ENCODE measurements around the gene SLC25A4.
A peak's percentile ranks its signal among the peaks of the same experiment; 100 is the strongest.

Gene SLC25A4

DNA sequence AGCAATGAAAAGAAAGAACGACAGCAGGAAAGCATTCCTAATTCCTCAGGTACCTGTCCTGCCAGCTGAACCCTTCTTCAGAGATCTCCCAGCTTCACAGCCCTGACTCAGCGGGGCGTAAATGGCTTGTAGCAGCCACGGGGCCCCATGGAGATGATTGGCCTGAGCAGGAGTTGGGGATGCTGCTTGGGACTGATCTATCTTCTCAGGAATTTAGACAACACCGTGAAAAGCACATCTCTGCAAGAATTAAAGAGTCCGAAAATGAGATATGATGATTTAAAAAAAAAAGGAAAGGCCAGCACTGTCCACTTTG lies 22.5 kb upstream of the SLC25A4 start:
- no peak for DNase-seq (ENCODE audit: low spot score)

DNA sequence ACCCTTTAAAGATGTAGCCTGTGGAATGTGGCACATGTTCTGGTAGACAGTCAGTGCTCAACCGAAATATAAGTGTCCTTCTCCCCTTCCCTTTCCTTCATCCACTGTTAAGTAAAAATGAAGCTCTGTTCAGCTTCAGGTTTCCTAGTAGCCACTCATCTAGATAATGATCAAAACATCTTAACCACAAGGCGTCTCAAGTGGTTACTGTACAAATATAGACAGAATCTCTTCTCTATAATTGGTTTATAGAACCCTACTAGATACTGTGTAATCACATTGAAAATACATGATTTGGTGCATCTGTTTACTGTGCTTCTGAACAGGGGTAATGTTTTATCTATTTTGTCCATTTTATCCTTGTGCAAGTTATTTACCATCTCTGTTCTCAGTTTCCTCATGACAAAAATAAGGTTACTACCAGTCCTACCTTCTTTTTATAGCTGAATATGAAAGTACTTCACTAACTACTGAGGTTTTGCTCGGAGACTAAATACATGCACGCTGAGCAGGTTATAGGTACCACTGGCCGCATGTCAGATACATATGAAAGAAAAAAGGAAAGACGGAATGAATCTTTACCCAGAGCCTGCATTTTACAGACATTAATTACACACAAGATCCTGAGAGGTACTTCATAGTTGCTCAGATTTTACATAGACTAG lies 20.3 kb upstream of the SLC25A4 start:
- no peak for DNase-seq (ENCODE audit: low spot score)

DNA sequence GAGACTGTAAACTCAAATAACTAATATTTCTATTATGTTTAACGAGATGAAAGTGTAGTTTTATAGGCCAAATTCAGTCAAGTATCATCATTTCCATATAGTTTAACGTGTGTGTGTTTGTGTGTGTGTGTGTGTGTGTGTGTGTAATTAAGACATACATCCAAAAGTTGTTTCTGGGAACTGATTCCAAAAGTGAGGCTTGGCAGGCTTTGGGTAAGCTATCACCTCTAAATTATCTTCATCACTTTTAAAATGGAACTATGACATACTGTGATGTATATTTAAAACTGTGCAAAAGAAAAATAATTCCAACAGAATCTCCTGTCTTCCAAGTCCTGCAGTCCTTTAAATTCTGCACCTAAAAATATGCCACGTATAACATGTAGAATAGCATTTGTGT lies 19.1 kb upstream of the SLC25A4 start:
- no peak for DNase-seq (ENCODE audit: low spot score)

DNA sequence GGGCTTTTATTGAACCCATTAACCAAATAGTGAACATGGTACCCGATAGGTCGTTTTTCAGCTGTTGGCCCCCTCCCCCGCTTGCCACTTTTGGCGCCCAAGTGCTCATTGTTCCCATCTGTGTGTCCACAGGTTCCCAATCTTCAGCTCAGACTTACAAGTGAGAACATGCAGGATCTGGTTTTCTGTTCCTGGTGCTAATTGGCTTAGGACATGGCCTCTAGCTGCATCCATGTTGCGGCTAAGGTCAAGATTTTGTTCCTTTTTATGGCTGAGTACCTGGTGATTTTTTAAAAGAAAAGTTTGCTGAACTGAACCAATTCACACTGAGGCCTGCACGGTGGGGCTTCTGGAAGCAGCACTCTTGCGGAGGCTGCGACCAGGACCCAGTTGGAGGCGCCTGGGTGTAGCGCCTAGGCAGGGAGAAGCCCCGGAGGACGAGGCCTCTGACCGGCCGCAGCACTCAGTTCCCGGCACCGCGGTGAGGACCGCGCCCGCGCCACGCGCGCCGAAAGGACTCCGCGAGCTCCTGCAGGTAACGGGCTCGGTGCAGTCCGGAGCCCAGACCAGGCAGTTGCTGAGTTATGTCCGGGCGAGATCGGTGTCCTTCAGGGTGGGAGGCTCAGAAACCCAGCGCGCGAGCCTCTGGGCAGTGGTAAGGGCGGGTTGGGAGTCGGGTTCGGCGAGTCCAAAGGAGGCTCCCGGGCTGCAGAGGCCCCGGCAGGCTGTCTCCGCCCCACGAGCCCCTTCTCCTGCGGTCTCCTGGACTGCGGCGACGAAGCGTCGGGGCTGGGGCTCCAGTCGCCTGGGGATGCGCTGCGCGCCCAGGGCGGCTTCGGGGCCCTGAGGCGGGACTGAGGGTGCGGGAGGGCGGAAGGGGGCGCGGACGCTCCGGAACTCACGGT lies 15.8 kb upstream of the SLC25A4 start:
- no peak for DNase-seq (ENCODE audit: low spot score)

DNA sequence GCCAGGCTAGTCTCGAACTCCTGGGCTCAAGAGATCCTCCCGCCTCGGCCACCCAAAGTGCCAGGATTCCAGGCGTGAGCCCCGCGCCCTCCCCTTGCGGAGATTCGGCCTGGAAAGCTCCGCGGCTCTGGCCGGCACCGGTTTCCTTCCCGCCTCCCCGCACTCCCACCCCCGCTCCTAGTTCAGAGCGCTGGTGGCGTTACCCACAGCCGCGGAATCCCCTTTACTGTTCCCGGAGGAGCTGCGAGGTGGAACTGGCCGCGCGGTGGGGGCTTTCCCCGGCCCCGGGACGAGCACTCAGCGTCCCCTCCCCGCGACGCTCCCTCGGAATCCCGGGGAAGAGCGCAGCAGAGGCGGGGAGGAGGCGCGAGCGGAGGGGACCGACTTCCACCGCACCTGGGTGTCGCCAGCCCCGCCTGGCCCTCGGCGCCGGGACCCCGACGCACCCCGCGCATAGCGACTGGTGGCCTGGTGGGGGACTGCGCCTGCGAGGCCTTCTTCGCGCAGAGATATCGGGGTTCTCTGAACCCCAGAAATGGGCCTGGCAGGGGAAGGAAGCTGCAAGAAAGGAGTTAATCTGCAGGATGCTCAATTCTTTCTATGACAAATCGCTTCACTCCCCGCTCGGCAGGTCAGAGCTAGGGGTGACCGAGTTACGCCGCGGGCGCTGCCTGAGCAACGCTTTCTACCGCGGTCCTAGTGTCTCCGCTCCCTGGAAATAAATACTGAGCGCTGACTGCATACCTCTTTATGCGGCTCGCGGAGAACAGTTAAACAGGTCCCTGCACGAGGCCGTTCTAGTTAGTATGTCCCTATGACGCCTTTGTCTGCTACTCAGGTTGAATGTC lies 14.6 kb upstream of the SLC25A4 start:
- no peak for DNase-seq (ENCODE audit: low spot score)

DNA sequence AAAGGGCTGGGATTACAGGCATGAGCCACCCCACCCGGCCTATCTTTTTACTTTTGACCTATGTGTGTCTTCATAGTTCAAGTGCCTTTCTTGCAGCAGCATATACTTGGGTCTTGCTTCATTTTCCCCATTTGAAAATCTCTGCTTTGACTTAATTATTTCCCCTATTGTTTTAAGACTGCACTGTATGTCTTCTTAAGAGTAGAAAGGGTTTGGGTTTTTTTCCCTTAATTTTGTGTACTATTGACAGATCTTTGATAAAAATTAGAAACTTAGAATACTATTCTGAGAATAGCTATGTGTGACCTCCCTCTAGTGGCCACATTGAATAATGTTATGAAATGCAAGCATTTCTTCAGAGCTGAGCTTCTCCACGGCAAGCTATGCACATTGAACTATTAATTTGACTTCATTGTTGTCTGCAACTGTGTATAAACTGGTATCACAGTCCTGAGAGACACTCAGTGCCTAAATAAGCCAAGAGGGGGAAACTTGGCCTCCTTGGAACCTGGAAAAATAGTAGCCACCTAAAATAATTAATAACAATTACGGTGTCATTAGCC lies 8.7 kb upstream of the SLC25A4 start:
- DNase-seq (ENCODE audit: low spot score): peak; percentile 50

DNA sequence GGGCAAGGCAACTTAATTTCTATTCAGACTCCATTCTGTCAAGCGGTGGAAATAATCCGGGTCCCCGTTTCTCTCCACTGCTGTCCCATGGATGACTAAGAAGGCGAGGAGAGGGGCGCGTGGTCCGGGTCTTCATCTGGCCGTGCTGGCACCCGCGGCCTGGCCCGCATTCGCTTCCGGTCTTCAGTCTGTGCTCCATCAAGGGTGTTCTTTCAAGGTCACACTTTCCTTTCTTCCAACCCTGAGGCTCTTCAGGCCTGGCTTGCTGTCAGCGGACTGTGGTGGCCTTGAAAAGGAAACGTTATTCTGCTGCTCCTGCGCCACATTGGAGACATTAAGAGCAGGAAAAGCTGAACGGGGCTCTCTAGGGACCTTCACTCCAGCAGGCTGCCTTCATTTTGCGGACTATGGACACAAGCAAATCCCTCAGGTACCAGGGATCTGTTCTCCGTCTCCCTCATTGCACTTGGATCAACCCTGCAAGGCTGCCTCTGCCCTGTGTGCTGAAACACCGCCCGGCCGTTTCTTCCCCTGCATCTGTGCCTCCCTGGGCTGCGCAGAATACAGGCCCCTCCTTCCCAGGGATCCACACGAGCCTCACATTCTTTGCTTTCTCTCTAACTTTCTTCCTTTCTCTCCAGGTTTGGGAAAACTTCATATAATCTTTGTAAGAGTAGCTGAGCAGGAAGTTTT lies 5.7 kb upstream of the SLC25A4 start:
- no peak for DNase-seq (ENCODE audit: low spot score)

DNA sequence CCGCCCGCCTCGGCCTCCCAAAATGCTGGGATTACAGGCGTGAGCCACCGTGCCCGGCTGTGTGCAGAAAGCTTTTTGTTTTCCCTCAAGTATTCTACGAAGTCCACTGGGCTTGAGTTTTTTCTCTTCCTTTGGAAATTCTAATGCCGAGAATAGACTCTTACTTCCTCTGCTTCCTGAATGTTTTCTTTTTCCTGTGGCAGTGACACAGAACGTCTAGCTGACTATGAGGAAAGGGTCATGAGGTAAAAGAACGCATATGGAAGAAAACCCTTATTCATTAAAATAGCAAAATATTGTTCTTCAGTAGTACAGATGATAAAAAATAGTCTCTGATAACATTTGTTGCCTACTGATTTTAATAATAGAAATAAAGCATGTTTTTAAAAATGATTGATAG lies 4.9 kb upstream of the SLC25A4 start:
- no peak for DNase-seq (ENCODE audit: low spot score)

DNA sequence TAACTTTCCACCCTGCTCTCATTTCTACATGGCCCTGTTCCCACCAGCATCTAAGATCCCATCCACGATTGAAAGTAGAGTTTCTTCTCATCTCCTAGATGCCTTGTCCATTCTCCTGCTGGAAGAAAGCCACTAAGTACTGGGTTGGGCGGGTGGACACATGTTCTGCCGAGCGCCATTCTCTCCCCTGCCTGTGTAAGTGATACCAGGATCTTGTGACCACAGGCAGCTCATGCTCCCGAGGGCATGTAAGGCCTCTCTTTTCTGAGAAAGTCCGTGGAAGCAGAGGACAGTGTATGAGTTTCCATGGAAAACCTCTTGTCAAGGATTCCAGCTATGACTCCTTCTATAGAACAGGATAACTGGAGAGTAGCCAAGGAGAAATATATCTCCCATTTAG lies 3.3 kb upstream of the SLC25A4 start:
- no peak for DNase-seq (ENCODE audit: low spot score)

DNA sequence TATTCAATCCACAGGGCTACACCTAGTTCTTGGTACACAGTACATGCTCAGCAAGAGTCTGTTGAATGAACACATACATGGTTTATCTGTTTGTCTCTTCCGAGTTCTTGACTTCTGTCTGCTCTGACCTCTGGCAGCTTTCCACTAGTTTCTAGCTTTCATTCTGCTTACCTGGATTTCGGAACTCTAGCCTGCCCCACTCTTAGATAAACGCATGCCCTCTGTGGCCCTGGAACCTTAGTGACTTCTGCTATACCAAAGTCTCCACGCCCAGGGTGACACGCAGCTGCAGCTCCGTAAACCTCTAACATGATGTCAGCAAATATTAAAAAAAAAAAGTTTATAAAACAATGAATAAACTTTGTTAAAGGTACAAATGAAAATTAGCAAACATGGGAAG lies 1.3 kb upstream of the SLC25A4 start:
- DNase-seq (ENCODE audit: low spot score): no peak

DNA sequence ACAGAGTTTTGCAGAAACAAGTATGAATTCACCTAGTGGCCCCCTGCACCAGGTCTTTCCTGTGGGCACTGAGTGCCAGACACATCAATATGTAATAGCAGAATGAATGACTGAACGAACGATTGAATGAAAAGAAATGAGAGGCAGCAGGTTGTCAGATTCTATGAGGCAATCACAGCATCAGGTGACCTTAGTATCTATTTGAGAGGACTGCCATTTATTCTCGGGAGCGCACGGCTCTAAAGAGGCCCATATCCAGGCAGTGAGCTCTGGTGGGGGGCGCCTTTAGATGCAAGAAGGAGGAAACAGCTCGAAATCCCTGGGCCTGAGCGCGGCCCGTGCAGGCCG lies 528 bp upstream of the SLC25A4 start:
- DNase-seq (ENCODE audit: low spot score): no peak

DNA sequence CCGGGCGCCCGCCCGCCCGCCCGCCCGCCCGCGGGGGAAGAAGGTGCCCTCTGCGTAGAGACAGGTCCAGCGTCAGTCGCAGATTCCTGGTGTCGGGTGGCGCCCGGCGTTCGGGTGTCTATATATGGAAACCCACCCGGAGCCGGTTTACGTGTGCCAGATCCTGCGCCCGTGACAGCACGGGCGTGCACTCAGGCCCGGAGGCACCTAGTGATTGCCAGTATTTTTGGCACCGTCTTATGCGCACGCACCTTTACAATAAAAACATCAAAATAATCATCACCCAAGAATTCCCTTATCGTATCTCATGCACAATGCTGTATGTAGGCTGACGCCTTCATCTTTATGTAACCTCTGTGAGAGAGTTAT lies 519 bp downstream of the SLC25A4 start:
- no peak for DNase-seq (ENCODE audit: low spot score)

DNA sequence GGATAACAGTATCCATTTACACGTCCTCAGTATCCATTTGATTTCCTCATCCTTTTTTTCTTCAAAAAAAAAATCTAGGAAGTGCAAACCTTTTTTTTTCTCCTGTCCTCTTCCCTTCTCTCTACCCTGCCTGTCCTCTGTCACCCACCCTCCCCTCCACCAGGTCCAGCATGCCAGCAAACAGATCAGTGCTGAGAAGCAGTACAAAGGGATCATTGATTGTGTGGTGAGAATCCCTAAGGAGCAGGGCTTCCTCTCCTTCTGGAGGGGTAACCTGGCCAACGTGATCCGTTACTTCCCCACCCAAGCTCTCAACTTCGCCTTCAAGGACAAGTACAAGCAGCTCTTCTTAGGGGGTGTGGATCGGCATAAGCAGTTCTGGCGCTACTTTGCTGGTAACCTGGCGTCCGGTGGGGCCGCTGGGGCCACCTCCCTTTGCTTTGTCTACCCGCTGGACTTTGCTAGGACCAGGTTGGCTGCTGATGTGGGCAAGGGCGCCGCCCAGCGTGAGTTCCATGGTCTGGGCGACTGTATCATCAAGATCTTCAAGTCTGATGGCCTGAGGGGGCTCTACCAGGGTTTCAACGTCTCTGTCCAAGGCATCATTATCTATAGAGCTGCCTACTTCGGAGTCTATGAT lies 1.7 kb downstream of the SLC25A4 start:
- DNase-seq (ENCODE audit: low spot score): no peak

DNA sequence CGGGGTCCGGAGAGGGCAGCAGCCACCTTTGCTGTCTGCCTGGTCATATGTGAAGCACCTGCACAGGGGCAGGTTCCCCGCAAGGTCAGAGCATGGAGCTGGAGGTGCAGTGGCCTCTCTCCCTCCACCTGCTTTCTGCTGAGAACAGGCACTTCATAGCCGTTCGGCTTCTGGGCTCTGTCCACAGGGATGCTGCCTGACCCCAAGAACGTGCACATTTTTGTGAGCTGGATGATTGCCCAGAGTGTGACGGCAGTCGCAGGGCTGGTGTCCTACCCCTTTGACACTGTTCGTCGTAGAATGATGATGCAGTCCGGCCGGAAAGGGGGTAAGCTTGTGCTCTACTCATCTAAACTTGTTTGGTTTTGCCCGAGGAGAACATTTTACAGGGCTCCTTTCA lies 2.5 kb downstream of the SLC25A4 start:
- DNase-seq (ENCODE audit: low spot score): no peak

DNA sequence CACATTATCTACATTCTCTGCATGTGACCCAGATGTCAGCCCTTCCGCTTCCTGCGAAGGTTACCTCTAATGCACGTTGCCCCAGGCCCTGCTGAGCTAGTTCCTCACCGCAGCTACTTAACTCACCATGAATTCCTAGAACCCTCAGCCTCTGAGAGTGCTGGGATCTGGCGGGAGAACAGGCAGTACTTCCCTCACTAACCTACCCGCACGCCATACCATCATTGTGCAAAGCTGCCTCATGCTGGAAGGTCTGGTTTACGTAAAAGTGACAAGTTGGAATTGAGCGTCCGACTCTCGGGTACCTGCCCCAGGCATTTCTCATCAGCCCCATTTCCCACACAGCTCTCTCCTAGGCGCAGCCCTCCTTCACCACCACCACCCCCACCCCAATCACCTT lies 6.3 kb downstream of the SLC25A4 start:
- no peak for DNase-seq (ENCODE audit: low spot score)

DNA sequence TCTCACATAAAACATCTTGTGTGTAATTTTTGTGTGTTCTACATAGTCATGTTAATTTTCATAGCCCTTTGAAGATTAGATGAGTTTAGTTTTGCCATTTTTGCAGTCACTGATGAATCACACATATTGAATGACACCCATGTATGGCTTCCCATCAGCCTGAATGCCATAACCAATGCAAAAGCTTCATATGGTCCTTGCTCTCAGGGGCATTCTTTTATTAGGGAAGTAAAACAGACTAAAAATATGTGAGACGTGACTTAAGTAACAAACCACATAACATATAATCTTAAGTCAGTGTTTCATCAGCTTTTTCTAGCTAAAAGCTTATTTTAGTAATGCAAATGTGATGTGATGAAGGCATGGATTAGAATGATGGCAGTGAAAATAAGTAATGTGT lies 8.2 kb downstream of the SLC25A4 start:
- DNase-seq (ENCODE audit: low spot score): no peak

DNA sequence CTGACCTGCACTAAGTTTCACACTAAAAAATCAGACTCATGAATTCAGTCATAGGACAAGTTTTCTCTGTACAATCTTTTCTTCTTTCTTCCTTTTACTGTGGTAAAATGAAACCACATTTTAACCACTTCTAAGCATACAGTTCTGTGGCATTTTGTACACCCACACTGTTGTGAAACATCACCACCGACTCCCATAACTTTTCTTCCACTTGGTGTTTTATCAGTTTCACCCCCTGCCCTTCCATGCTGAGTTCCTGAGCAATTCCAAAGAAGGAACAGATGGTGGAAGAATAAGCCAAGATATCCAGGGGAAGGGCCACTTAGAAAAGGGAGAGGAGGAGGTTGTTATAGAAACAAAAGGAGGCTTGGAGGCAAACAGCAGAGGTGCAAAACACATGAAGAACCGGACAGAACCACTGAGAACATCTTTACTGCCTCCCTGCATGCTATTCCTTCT lies 22.6 kb downstream of the SLC25A4 start:
- DNase-seq (ENCODE audit: low spot score): no peak

DNA sequence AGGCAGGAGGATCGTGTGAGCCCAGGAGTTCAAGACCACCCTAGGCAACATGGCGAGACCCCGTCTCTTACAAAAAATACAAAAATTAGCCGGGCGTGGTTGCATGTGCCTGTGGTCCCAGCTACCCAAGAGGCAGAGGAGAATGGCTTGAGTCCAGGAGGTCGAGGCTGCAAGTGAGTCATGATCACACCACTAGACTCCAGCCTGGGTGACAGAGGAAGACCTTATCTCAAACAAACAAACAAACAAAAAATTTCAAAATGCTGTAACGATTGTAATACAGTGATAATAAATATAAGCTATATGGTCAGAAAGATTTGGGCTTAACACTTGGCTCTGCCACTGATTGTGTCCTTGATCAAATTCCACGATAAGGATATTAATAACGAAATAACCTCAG lies 24.2 kb downstream of the SLC25A4 start:
- no peak for DNase-seq (ENCODE audit: low spot score)

DNA sequence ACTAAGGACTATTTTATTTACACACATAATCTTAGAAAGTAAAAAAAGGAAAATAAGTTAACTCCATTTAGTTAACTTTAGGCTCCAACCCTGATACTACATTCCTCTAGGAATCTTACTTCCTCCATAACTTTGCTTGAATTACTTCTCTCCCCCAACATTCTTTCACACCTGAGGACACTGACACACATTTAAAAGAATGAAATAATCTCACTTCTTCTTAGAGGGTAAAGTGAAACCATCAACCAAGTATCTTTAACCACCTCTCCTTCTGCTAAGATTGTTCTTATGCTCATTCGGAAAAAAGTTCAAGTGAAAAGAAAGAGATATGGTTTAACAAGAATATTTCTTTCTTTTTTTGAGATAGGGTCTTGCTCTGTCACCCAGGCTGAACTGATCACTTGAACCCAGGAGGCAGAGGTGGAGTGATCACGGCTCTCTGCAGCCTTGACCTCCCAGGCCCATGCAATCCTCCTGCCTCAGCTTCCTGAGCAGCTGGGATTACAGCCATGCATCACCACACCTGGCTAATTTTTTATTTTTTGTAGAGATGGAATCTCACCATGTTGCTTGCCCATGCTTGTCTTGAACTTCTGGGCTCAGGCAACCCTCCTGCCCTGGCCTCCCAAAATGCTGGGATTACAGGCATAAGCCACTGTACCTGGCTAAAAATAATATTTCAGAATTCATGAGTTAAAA lies 28.5 kb downstream of the SLC25A4 start:
- no peak for DNase-seq (ENCODE audit: low spot score)

DNA sequence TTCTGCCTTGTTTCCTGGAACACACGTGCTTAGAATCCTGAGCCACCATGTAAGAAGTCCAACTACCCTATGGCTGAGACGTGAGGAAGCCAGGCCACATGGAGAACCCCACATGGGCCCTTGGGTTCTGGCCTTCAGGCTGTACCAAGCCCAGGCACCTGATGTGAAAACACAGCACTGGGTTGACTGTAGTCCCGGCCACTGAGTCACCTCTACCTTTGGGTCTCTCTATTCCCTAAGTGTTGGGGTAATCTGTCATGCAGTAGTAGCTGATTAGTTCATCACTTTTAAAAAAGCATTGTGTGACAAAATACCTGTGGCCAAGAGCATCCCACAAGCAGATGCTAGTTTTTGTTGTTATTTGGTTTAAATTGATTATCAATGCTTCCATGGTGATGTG lies 36.4 kb downstream of the SLC25A4 start:
- no peak for DNase-seq (ENCODE audit: low spot score)

DNA sequence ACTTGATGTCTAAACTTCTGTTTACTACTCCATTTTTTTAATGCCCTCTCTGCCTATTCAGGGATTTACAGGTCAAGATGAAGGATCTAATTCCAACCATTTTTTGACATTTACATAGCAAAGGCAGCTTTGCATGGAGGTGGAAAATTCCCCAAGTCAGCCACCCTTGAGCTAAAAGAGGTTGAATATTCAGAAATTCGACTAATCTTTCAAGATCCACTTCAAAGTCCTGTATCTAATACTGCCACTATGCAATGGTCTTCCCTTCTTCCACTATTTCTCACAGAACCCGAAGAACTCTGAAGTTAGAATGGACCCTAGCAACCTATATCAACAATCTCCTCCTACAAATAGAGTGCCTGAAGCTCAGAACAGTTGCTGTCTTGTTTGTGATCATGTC lies 39.2 kb downstream of the SLC25A4 start:
- DNase-seq (ENCODE audit: low spot score): no peak
